Activated B cell treated with CpG ODN at 0.5 μM for 24 hours (primary cell): ENCODE measurements around the gene RABL6. TPM values are rescaled to one million over a fixed set of nuclear protein-coding genes. Genes with fewer than 3 reads are reported as not detected.

Experiments
- ATAC-seq: fragments of 200-7000 bp; cut with Tn5 transposase; one replicate; pipeline ENCODE4 v1.10.0; 2021; ENCODE audit warnings: low read depth, mild to moderate bottlenecking, moderate library complexity
- CTCF ChIA-PET: fragments of 350-600 bp; sonication (Branson Sonifier 250); formaldehyde crosslinking; loops from one replicate; lab custom pipeline; 2021; ENCODE audit warnings: antibody characterized with exemption; lab: Charles Lee
- POLR2A ChIA-PET: fragments of 350-600 bp; sonication (Branson Sonifier 250); formaldehyde crosslinking; loops from one replicate; lab custom pipeline; 2021; ENCODE audit warnings: antibody characterized with exemption; lab: Charles Lee
- DNase-seq: peaks from one replicate; pipeline ENCODE4 v3.0.0; 2022
- H3K27ac Mint-ChIP-seq: one replicate; pipeline ENCODE4 v1.8.0; 2020; ENCODE audit warnings: mixed read lengths
- H3K27me3 Mint-ChIP-seq: one replicate; pipeline ENCODE4 v1.8.0; 2021; ENCODE audit warnings: mixed read lengths
- H3K36me3 Mint-ChIP-seq: one replicate; pipeline ENCODE4 v1.8.0; 2021; ENCODE audit warnings: low read depth, mixed read lengths
- H3K4me1 Mint-ChIP-seq: one replicate; pipeline ENCODE4 v1.8.0; 2021; ENCODE audit warnings: mixed read lengths
- H3K4me3 Mint-ChIP-seq: one replicate; pipeline ENCODE4 v1.8.0; 2020; ENCODE audit warnings: mild to moderate bottlenecking, mixed read lengths
- H3K9me3 Mint-ChIP-seq: one replicate; pipeline ENCODE4 v1.8.0; 2020; ENCODE audit warnings: mixed read lengths
- CTCF ChIP-seq: fragments of 200-600 bp; IDR thresholded peaks from one replicate; pipeline ENCODE4 v1.8.0; 2022; ENCODE audit warnings: antibody characterized with exemption, mild to moderate bottlenecking
- intact Hi-C: fragments of 100-400 bp; cut with micrococcal nuclease; formaldehyde crosslinking; loops from one replicate; pipeline ENCODE4 v1.15.1; 2024
- total RNA-seq: library from RNA; stranded (reverse); gene quantifications from 2 replicates; pipeline ENCODE4 v1.2.3, GENCODE V29; 2022

The RABL6 gene
- total RNA-seq, 1 donor from 2014 or later: 75.0 TPM

DNA sequence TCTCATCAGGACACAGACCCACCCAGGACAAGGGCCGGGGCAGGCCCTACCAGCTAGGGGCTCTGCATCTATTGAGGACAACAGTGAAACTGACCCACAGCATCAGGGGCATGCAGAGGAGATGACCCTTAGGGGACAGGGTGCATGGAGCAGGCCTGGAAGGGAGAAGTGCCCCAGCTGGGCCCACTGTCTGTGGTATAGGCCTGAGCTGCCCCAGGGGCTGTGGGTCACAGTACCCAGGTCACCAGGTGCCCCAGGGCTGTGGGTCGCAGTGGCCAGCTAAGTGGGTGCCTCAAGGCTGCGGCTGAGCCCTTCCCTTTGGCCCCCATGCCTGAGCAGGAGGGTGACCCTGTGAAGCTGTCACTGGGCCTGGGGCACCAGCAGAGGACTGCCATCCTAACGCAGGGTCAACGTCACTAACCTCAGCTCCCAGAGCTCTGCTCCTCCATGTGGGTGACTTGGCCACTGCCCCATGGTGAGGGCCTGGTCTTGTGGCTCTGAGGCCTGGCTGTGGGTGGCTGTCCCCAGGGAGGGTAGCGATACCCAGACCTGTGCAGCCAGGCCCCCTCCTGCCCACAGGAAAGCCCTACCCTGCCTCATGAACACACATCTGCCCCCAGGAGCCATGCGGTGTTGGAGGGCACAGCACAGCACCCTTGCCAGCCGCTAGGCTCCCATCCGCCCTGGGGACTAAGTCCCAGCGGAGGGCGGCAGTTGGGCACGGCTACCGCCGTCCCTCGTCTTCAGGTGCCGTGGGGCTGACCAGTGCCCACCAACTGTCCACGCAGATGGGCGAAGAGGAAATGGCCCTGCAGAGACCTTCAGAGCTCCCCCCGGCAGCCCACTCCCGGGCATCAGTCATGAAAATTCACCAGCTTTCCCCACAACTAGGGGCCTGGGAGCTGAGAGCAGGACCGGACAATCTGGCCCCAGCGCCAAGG lies 53.5 kb downstream of the RABL6 start:
- no peak for ATAC-seq
- no peaks in the 10 kb centered on the region for H3K9me3 Mint-ChIP-seq
- H3K4me1 Mint-ChIP-seq: peaks cover 17% of the 10 kb centered on the region
- DNase-seq: no peak
- intact Hi-C loops: no loop called here
- H3K36me3 Mint-ChIP-seq: peaks cover 36% of the 10 kb centered on the region
- CTCF ChIA-PET: no interaction called here
- TF ChIP-seq CTCF: no peak
- H3K27me3 Mint-ChIP-seq: no peaks in the 10 kb centered on the region
- H3K27ac Mint-ChIP-seq: no peak overlapping the region
- POLR2A ChIA-PET: interaction anchor here (0.5 to 3.6 kb wide), 6 partner anchors 11 to 186 kb away, joined by 3 to 10 read pairs (median 5); partner anchors contain the start of gene TRAF2
- H3K4me3 Mint-ChIP-seq: no peak overlapping the region

DNA sequence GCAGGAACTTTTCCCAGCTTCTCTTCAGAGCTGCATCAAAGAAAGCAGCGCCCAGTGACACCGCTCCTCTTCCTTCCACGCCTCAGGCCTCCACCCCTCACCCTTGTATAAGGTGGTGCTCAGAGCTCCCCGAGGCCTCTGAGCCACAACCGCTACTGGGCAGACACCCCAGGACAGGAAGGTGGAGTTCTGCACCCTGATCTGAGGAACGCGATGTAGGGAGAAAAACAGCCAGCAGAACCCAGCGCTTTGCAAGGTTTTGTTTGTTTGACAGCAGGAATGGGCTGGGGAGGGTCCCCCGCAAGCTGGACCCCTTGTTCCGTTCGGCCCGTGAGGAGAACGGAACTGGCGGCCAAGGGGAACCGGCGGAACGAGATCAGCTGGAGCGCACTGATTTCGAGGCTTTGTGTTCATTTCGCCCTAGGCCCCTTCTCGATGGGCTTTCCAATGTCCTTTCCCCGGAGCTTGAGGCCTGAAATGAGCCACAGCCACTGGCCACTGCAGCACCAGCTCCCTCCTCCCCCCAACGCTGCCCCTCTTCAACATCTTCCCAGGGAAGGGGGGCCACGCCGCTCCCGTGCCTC lies 54.2 kb downstream of the RABL6 start:
- TF ChIP-seq CTCF: no peak
- intact Hi-C loops: no loop called here
- no peak overlapping the region for H3K4me3 Mint-ChIP-seq
- CTCF ChIA-PET: no interaction called here
- peaks cover 17% of the 10 kb centered on the region for H3K4me1 Mint-ChIP-seq
- H3K36me3 Mint-ChIP-seq: peaks cover 36% of the 10 kb centered on the region
- no peak for ATAC-seq
- no peaks in the 10 kb centered on the region for H3K27me3 Mint-ChIP-seq
- POLR2A ChIA-PET: interaction anchor here (1.7 to 3.6 kb wide), 3 partner anchors 19 to 88 kb away, joined by 4 to 10 read pairs (median 6); partner anchors contain the start of gene TRAF2
- DNase-seq: no peak
- no peak overlapping the region for H3K27ac Mint-ChIP-seq
- H3K9me3 Mint-ChIP-seq: no peaks in the 10 kb centered on the region

DNA sequence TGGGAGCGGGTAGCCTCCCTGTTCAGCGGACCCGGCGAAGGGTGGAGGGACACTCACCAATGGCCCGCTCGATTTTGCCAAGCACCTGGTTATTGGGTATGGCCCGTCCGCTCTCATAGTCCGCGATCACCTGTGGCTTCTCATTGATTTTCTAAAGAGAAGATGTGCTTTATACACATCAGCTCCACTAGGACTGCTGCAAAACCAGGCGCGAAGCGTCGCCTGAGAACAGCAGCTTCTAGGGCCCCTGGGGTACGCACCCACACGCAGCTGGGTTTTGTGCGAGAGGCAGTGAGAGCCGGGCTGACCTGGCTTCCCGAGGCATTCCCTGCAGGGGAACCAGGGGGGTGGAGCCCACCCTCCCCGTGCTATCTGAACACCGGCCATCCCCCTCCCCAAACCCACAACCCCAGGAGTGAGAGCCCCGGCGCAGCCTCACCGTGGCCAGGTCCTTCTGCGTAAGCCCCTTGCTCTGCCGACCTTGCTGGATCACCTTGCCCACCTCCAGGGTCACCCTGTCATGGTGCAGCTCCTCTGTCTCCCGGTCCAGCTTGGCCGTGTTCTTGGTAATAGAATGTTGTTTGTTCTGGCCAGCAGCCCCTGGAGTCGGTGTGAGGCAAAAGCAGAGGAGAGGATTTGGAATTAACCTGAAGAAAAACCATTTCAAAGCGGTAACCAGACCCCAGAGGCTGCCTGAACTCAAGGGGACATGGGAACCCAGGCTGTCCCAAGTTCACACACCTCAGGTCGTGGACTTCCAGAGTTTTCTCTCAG lies 55.3 kb downstream of the RABL6 start:
- no peak overlapping the region for H3K4me3 Mint-ChIP-seq
- CTCF ChIA-PET: no interaction called here

DNA sequence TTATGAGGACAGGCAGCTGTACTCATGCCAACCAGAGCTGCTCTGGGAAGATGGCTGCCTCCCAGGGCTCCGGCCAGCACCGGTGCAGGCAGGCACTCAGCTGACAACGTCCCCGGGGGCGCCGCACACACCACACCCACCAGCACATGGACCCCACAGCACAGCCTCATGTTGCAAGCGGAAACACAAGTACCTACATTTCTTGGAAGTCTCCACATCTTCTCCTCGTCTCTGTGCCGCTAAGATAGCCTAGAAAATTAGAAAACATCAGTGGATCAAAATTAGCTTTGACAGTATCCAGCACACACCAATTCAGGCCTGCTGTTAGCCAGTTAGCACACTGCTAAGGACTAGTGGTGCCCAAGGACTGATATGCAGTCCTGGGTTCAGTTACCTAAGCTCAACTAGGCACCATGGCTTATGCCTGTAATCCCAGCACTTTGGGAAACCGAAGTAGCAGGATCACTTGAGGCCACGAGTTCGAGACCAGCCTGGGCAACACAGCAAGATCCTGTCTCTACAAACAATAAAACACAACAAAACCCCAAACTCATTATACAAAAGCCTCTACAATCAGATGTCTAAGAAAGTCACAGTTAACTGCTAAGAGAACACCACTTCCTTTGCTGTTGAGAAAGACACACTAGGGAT lies 56.0 kb downstream of the RABL6 start:
- Mint-ChIP-seq H3K4me3 (no peak overlapping the region), H3K27me3 (no peaks in the 10 kb centered on the region), H3K27ac (no peak overlapping the region), H3K4me1 (peaks cover 17% of the 10 kb centered on the region), H3K36me3 (peaks cover 36% of the 10 kb centered on the region), H3K9me3 (no peaks in the 10 kb centered on the region)
- ChIA-PET CTCF (no interaction called here), POLR2A (interaction anchor here (0.7 to 3.6 kb wide), 4 partner anchors 15 to 23 kb away, joined by 4 to 10 read pairs (median 8); partner anchors contain the start of genes PHPT1 and TRAF2)
- ATAC-seq (no peak), DNase-seq (no peak)
- no peak for TF ChIP-seq CTCF
- intact Hi-C loops: no loop called here

More for the DNA sequence above, 55.3 kb downstream of the RABL6 start:
- intact Hi-C loops: no loop called here
- TF ChIP-seq CTCF: no peak
- DNase-seq (no peak), ATAC-seq (no peak)
- Mint-ChIP-seq H3K4me1 (peaks cover 17% of the 10 kb centered on the region), H3K27me3 (no peaks in the 10 kb centered on the region), H3K36me3 (peaks cover 36% of the 10 kb centered on the region), H3K27ac (no peak overlapping the region), H3K9me3 (no peaks in the 10 kb centered on the region)
- POLR2A ChIA-PET: interaction anchor here (3.6 kb wide), 1 partner anchor 23 kb away, joined by 10 read pairs; the partner anchor contains the start of gene TRAF2
